CD14-positive monocyte (primary cell): ENCODE measurements around the gene CEBPZ. TPM values are rescaled to one million over a fixed set of nuclear protein-coding genes. Genes with fewer than 3 reads are reported as not detected.

Experiments used
- DNase-seq, 3 donors: peaks; one replicate each; pipeline ENCODE4 v3.0.0-alpha.2; 2011 to 2022
- H2AFZ ChIP-seq: 2 replicates; pipeline ENCODE4 v1.6.0; 2012; ENCODE audit warnings: mild to moderate bottlenecking, low read depth, low read length, inconsistent platforms; ENCODE audit not compliant: insufficient read depth, poor library complexity, severe bottlenecking
- H3K27ac ChIP-seq, 2 donors: 1 replicate in 1 of 2; 2 replicates in 1 of 2; pipeline ENCODE4 v1.5.1; 2012 to 2013; ENCODE audit warnings: low read length in 2 of 2, control low read depth in 1 of 2, inconsistent platforms in 1 of 2, low read depth in 1 of 2, mild to moderate bottlenecking in 1 of 2
- H3K27me3 ChIP-seq, 2 donors: one replicate each; pipeline versions ENCODE4 v1.6.0 to v1.6.1; 2011 to 2013; ENCODE audit warnings: low read length in 2 of 2; ENCODE audit not compliant: control insufficient read depth in 2 of 2, insufficient read depth in 2 of 2
- H3K36me3 ChIP-seq, 2 donors: replicated peaks in 1 of 2; 1 replicate in 1 of 2; 2 replicates in 1 of 2; pipeline versions ENCODE4 v1.5.1 to v1.6.1; 2012 to 2013; ENCODE audit warnings: low read length in 2 of 2, control low read depth in 1 of 2, inconsistent platforms in 1 of 2, mild to moderate bottlenecking in 1 of 2; ENCODE audit not compliant: insufficient read depth in 2 of 2, control insufficient read depth in 1 of 2
- H3K4me1 ChIP-seq, 2 donors: 1 replicate in 1 of 2; 2 replicates in 1 of 2; pipeline versions ENCODE4 v1.5.1 to v1.6.1; 2012 to 2013; ENCODE audit warnings: low read length in 2 of 2, control low read depth in 1 of 2, inconsistent platforms in 1 of 2, mild to moderate bottlenecking in 1 of 2, moderate library complexity in 1 of 2; ENCODE audit not compliant: insufficient read depth in 2 of 2, control insufficient read depth in 1 of 2
- H3K4me2 ChIP-seq: replicated peaks from 2 replicates; pipeline ENCODE3; 2012; ENCODE audit warnings: low read length, moderate library complexity, mild to moderate bottlenecking; ENCODE audit not compliant: poor library complexity, severe bottlenecking; ENCODE audit errors: extremely low read depth
- H3K4me3 ChIP-seq, 3 experiments: fragments of 200-600 bp in 1 of 3; sonication (generic) in 1 of 3; replicated peaks in 1 of 3; 1 replicate in 2 of 3; 2 replicates in 1 of 3; pipeline ENCODE4 v1.5.1; 2011 to 2013; ENCODE audit warnings: low read length in 3 of 3, mild to moderate bottlenecking in 3 of 3, control low read depth in 2 of 3, low read depth in 2 of 3, inconsistent platforms in 1 of 3, moderate library complexity in 1 of 3
- H3K79me2 ChIP-seq: 2 replicates; pipeline ENCODE4 v1.6.0; 2012; ENCODE audit warnings: mild to moderate bottlenecking, control low read depth, inconsistent platforms, low read length, moderate library complexity; ENCODE audit not compliant: insufficient read depth
- H3K9ac ChIP-seq: 2 replicates; pipeline ENCODE4 v1.6.0; 2017; ENCODE audit warnings: low read length, mild to moderate bottlenecking; ENCODE audit not compliant: insufficient read depth, poor library complexity, severe bottlenecking
- H3K9me3 ChIP-seq, 2 donors: replicated peaks in 1 of 2; 1 replicate in 1 of 2; 2 replicates in 1 of 2; pipeline versions ENCODE4 v1.5.1 to v1.6.1; 2012 to 2013; ENCODE audit warnings: low read length in 2 of 2, control low read depth in 1 of 2; ENCODE audit not compliant: control insufficient read depth in 1 of 2, insufficient read depth in 1 of 2
- H4K20me1 ChIP-seq: 2 replicates; pipeline ENCODE4 v1.6.0; 2012; ENCODE audit warnings: mild to moderate bottlenecking, low read length, control low read depth, moderate library complexity; ENCODE audit not compliant: insufficient read depth
- H3K27ac Mint-ChIP-seq, 7 donors: one replicate each; pipeline ENCODE4 v1.8.0; 2020; ENCODE audit warnings: mild to moderate bottlenecking in 7 of 7, mixed read lengths in 7 of 7, moderate library complexity in 6 of 7, inconsistent platforms in 2 of 7
- H3K27me3 Mint-ChIP-seq, 3 donors: one replicate each; pipeline ENCODE4 v1.8.0; 2021 to 2022; ENCODE audit warnings: low read depth in 3 of 3, mild to moderate bottlenecking in 3 of 3, mixed read lengths in 3 of 3, moderate library complexity in 3 of 3, inconsistent platforms in 1 of 3
- H3K36me3 Mint-ChIP-seq, 2 donors: one replicate each; pipeline ENCODE4 v1.8.0; 2020; ENCODE audit warnings: mixed read lengths in 2 of 2, inconsistent platforms in 1 of 2, mild to moderate bottlenecking in 1 of 2
- H3K4me1 Mint-ChIP-seq: one replicate; pipeline ENCODE4 v1.8.0; 2020; ENCODE audit warnings: mild to moderate bottlenecking, mixed read lengths
- H3K4me3 Mint-ChIP-seq, 2 donors: one replicate each; pipeline ENCODE4 v1.8.0; 2020; ENCODE audit warnings: mild to moderate bottlenecking in 2 of 2, mixed read lengths in 2 of 2, moderate library complexity in 1 of 2
- H3K9me3 Mint-ChIP-seq, 7 donors: one replicate each; pipeline ENCODE4 v1.8.0; 2020 to 2022; ENCODE audit warnings: mixed read lengths in 7 of 7, mild to moderate bottlenecking in 6 of 7, moderate library complexity in 6 of 7, inconsistent platforms in 2 of 7
- CTCF ChIP-seq: fragments of 200-600 bp; IDR thresholded peaks from one replicate; pipeline ENCODE4 v1.8.0; 2022; ENCODE audit warnings: antibody characterized with exemption, mild to moderate bottlenecking
- WGBS: methylation state at CpG from one replicate; pipeline ENCODE4 v1.1.5; 2013; ENCODE audit warnings: missing lambda C conversion rate; ENCODE audit not compliant: insufficient coverage; 5-methylcytosine and 5-hydroxymethylcytosine counted together
- intact Hi-C, 2 donors: fragments of 100-400 bp; cut with micrococcal nuclease; formaldehyde crosslinking; loops; one replicate each; pipeline versions ENCODE4 v1.15.0 to v1.15.1; 2023
- polyA plus RNA-seq, 3 donors: library from polyadenylated mRNA; depleted of rRNA in 1 of 3; unstranded in 2 of 3; stranded (reverse) in 1 of 3; fragments of 300-500 nt in 2 of 3; fragments of >200 nt in 1 of 3; fragmentation: Illumina TruSeq in 2 of 3; gene quantifications; 1 replicate in 2 of 3; 2 replicates in 1 of 3; pipeline ENCODE4 v1.2.3, GENCODE V29; 2012 to 2021

The CEBPZ gene
- polyA plus RNA-seq, 3 donors: 5.7 to 11.2 (median 11.1) TPM

GRCh38 chr2:37268111-37268510 lies 36.7 kb upstream of the CEBPZ start:
- Mint-ChIP-seq H3K9me3 (no peaks in the 10 kb centered on the region), H3K27ac (no peak overlapping the region), H3K27me3 (peaks cover 0 to under 1% (median 0%) of the 10 kb centered on the region in 3 donors), H3K36me3 (peaks cover 64 to 81% of the 10 kb centered on the region in 2 donors), H3K4me1 (peaks cover 10% of the 10 kb centered on the region), H3K4me3 (no peak overlapping the region)
- H3K4me2 ChIP-seq: no peak overlapping the region
- peaks cover 63 to 91% of the 10 kb centered on the region in 2 donors for H3K36me3 ChIP-seq
- intact Hi-C loops: no loop called here
- no peak for DNase-seq
- H3K9ac ChIP-seq: no peak overlapping the region
- H4K20me1 ChIP-seq: peaks cover 6% of the 10 kb centered on the region
- no peaks in the 10 kb centered on the region for H3K79me2 ChIP-seq
- H3K27me3 ChIP-seq: no peaks in the 10 kb centered on the region
- no peak for TF ChIP-seq CTCF
- WGBS: 58% methylated on average over 2 of the region's 4 CpGs
- no peak overlapping the region for H2AFZ ChIP-seq
- no peaks in the 10 kb centered on the region for H3K9me3 ChIP-seq
- no peak overlapping the region for H3K4me3 ChIP-seq
- no peak overlapping the region for H3K27ac ChIP-seq
- peaks cover 9 to 11% of the 10 kb centered on the region in 2 donors for H3K4me1 ChIP-seq

- H3K27ac Mint-ChIP-seq: no peak overlapping the region
- peaks cover 62 to 77% of the 10 kb centered on the region in 2 donors for H3K36me3 Mint-ChIP-seq
- DNase-seq: no peak
- peaks cover 9% of the 10 kb centered on the region for H4K20me1 ChIP-seq
- H3K4me2 ChIP-seq: no peak overlapping the region
- H3K27me3 Mint-ChIP-seq: no peaks in the 10 kb centered on the region
- no peak overlapping the region for H3K9ac ChIP-seq
- no peak for TF ChIP-seq CTCF
- H3K4me1 Mint-ChIP-seq: peaks cover 13% of the 10 kb centered on the region
- no peaks in the 10 kb centered on the region for H3K9me3 Mint-ChIP-seq
- peaks cover 63 to 86% of the 10 kb centered on the region in 2 donors for H3K36me3 ChIP-seq
- H3K4me1 ChIP-seq: peaks cover 10 to 15% of the 10 kb centered on the region in 2 donors
- no peak overlapping the region for H3K4me3 Mint-ChIP-seq
- H3K79me2 ChIP-seq: no peaks in the 10 kb centered on the region
- no peaks in the 10 kb centered on the region for H3K9me3 ChIP-seq
- no peaks in the 10 kb centered on the region for H3K27me3 ChIP-seq
- no peak overlapping the region for H3K4me3 ChIP-seq
- intact Hi-C loops: no loop called here
- no peak overlapping the region for H2AFZ ChIP-seq
- no peak overlapping the region for H3K27ac ChIP-seq
These were observed 36.3 kb upstream of the CEBPZ start for GRCh38 chr2:37267685-37268084.
